Vagina (tissue), 2 donors: ENCODE results near the gene CFAP61. TPM values are rescaled to one million over a fixed set of nuclear protein-coding genes. Genes with fewer than 3 reads are reported as not detected.
"Not testable (repeated sequence)": the region's sequence is repeated elsewhere in the genome, so short reads cannot be mapped to it uniquely, and the experiment has no call there.

ENCODE experiments used
- DNase-seq, 2 donors: peaks; one replicate each; pipeline ENCODE4 v3.0.0-alpha.2; 2017; ENCODE audit errors: extremely low spot score in 2 of 2
- H3K27ac ChIP-seq: fragments of 200-600 bp; sonication (generic); one replicate; pipeline ENCODE4 v1.5.1; 2019
- H3K27me3 ChIP-seq: fragments of 200-600 bp; sonication (generic); one replicate; pipeline ENCODE4 v1.5.1; 2019
- H3K36me3 ChIP-seq, 2 donors: fragments of 200-600 bp; sonication (generic); one replicate each; pipeline ENCODE4 v1.5.1; 2017 to 2019
- H3K4me1 ChIP-seq: fragments of 200-600 bp; sonication (generic); one replicate; pipeline ENCODE4 v1.5.1; 2019
- H3K4me3 ChIP-seq, 2 donors: fragments of 200-600 bp; sonication (generic); 1 replicate in 1 of 2; 2 replicates in 1 of 2; pipeline ENCODE4 v1.5.1; 2016 to 2019
- H3K9me3 ChIP-seq: fragments of 200-600 bp; sonication (generic); one replicate; pipeline ENCODE4 v1.5.1; 2019
- POLR2A ChIP-seq, 2 donors: fragments of 450-650 bp; IDR thresholded peaks; one replicate each; pipeline ENCODE4 v1.6.1; 2017; ENCODE audit warnings: antibody characterized with exemption in 2 of 2, mild to moderate bottlenecking in 2 of 2, moderate library complexity in 2 of 2
- POLR2AphosphoS5 ChIP-seq, 2 donors: sonication (generic); formaldehyde crosslinking; IDR thresholded peaks; one replicate each; pipeline ENCODE4 v1.9.0; 2017; ENCODE audit warnings: antibody characterized with exemption in 2 of 2, mild to moderate bottlenecking in 2 of 2, low read depth in 1 of 2; ENCODE audit not compliant: insufficient read depth in 1 of 2
- intact Hi-C: fragments of 100-400 bp; cut with DNase I; formaldehyde crosslinking; loops from one replicate; pipeline ENCODE4 v1.15.1; 2023
- total RNA-seq: library from RNA; depleted of rRNA; stranded (reverse); fragments of >200 nt; gene quantifications from one replicate; pipeline ENCODE4 v1.2.3, GENCODE V29; 2016
- TF ChIP-seq, protein P1 (sequence below), 3 experiments: fragments of 450-650 bp in 2 of 3; fragments of 200-600 bp in 1 of 3; sonication (generic) in 1 of 3; IDR thresholded peaks; one replicate each; pipeline ENCODE4 v1.5.1; 2017 to 2019; ENCODE audit warnings: antibody characterized with exemption in 3 of 3, mild to moderate bottlenecking in 2 of 3, moderate library complexity in 2 of 3

Gene CFAP61
- total RNA-seq, 1 donor from 2014 or later = 1.5 TPM

GRCh38 chr20:20344476-20344875 lies 292.1 kb downstream of the CFAP61 start:
- H3K9me3 ChIP-seq = no peaks in the 10 kb centered on the region
- DNase-seq = peak in 1 of 2 donors; percentile 22
- peaks cover 16% of the 10 kb centered on the region for H3K4me1 ChIP-seq
- no peaks in the 10 kb centered on the region for H3K36me3 ChIP-seq
- H3K4me3 ChIP-seq = no peak overlapping the region
- H3K27ac ChIP-seq = no peak overlapping the region
- intact Hi-C loops = no loop called here
- H3K27me3 ChIP-seq = no peaks in the 10 kb centered on the region
- TF ChIP-seq, protein P1, sequence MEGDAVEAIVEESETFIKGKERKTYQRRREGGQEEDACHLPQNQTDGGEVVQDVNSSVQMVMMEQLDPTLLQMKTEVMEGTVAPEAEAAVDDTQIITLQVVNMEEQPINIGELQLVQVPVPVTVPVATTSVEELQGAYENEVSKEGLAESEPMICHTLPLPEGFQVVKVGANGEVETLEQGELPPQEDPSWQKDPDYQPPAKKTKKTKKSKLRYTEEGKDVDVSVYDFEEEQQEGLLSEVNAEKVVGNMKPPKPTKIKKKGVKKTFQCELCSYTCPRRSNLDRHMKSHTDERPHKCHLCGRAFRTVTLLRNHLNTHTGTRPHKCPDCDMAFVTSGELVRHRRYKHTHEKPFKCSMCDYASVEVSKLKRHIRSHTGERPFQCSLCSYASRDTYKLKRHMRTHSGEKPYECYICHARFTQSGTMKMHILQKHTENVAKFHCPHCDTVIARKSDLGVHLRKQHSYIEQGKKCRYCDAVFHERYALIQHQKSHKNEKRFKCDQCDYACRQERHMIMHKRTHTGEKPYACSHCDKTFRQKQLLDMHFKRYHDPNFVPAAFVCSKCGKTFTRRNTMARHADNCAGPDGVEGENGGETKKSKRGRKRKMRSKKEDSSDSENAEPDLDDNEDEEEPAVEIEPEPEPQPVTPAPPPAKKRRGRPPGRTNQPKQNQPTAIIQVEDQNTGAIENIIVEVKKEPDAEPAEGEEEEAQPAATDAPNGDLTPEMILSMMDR (IDR thresholded peaks at IDR 0.05) = no peak
- TF ChIP-seq POLR2A (IDR thresholded peaks at IDR 0.05) (no peak), POLR2AphosphoS5 (IDR thresholded peaks at IDR 0.05; ENCODE audit: insufficient read depth in 1 of 2, low read depth in 1 of 2) (no peak)

DNA sequence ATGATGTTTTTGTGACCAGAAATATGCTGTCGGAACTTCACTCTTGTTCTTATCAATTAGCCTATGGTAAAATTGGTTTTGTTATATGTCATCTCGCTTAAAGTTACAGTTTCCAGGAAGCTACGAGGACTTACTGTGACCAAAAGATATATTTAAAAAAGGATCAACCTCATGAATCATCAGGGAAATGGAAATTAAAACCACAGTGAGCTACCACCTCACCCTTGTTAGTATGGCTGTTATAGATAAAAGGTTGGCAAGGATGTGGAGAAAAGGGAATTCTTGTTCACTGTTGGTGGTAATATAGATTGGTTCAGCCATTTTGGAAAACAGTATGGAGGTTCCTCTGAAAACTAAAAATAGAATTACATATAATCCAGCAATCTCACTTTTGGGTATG lies 301.2 kb downstream of the CFAP61 start:
- DNase-seq = no peak
- no peak overlapping the region for H3K4me3 ChIP-seq
- H3K36me3 ChIP-seq = no peaks in the 10 kb centered on the region
- H3K27ac ChIP-seq = no peak overlapping the region
- no peaks in the 10 kb centered on the region for H3K27me3 ChIP-seq
- TF ChIP-seq POLR2A (IDR thresholded peaks at IDR 0.05) (no peak), POLR2AphosphoS5 (IDR thresholded peaks at IDR 0.05; ENCODE audit: insufficient read depth in 1 of 2, low read depth in 1 of 2) (no peak)
- TF ChIP-seq, protein P1 (IDR thresholded peaks at IDR 0.05) = no peak
- intact Hi-C loops = no loop called here
- H3K4me1 ChIP-seq = no peaks in the 10 kb centered on the region
- H3K9me3 ChIP-seq = no peaks in the 10 kb centered on the region

- H3K27ac ChIP-seq, H3K27me3 ChIP-seq, H3K4me1 ChIP-seq, H3K36me3 ChIP-seq, intact Hi-C loops, H3K4me3 ChIP-seq, H3K9me3 ChIP-seq, DNase-seq: not testable (repeated sequence)
Observed at GRCh38 chr20:20355503-20355902, 303.2 kb downstream of the CFAP61 start.

- intact Hi-C loops = no loop called here
- peaks cover 4% of the 10 kb centered on the region for H3K4me1 ChIP-seq
- no peaks in the 10 kb centered on the region for H3K9me3 ChIP-seq
- H3K27ac ChIP-seq = no peak overlapping the region
- no peaks in the 10 kb centered on the region for H3K36me3 ChIP-seq
- H3K4me3 ChIP-seq = no peak overlapping the region
- H3K27me3 ChIP-seq = peaks cover 11% of the 10 kb centered on the region
- TF ChIP-seq POLR2A (IDR thresholded peaks at IDR 0.05) (no peak), POLR2AphosphoS5 (IDR thresholded peaks at IDR 0.05; ENCODE audit: insufficient read depth in 1 of 2, low read depth in 1 of 2) (no peak)
- TF ChIP-seq, protein P1 (IDR thresholded peaks at IDR 0.05) = no peak
- no peak for DNase-seq
Observed at GRCh38 chr20:20358801-20359200, 306.5 kb downstream of the CFAP61 start.

DNA sequence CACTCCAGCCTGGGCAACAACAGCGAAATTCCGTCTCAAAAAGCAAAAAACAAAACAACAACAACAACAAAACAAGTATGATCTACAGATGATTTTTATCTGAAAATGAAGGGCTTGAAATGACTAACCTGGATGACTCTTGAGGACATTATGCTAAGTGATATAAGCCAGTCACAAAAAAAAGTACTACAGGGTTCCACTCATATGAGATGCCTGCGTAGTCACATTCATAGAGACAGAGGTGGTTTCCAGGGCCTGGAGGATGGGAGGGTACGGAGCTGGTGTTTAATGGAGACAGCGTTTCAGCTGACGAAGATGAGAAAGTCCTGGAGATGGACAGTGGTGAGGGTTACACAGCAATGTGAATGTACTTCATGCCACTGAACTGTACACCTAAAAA lies 307.3 kb downstream of the CFAP61 start:
- H3K4me3 ChIP-seq = no peak overlapping the region
- H3K36me3 ChIP-seq = no peaks in the 10 kb centered on the region
- intact Hi-C loops = no loop called here
- H3K9me3 ChIP-seq = no peaks in the 10 kb centered on the region
- no peak for TF ChIP-seq POLR2AphosphoS5 (IDR thresholded peaks at IDR 0.05; ENCODE audit: insufficient read depth in 1 of 2, low read depth in 1 of 2)
- TF ChIP-seq POLR2A (IDR thresholded peaks at IDR 0.05) = no peak
- TF ChIP-seq, protein P1 (IDR thresholded peaks at IDR 0.05) = no peak
- H3K27me3 ChIP-seq = peaks cover 19% of the 10 kb centered on the region
- no peak overlapping the region for H3K27ac ChIP-seq
- DNase-seq = no peak
- peaks cover 13% of the 10 kb centered on the region for H3K4me1 ChIP-seq

DNA sequence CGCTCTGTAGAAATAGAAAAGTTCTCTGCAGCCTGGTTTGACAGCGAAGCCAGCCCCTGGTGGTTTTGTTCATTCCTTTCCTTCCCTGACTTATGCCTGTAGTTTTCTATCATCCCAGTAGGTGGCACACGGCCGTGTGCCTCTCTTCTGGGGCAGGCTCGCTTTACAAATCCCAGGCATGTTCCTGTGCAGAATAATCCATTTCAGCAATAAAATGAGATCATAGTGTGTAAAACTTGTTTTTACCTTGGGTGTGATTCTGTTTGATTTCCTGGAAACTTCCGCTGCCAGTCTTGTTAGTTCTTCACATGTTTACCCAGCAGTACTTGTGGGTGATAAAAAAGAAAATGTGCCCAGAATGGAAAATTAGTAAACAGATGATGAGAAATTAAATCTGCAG lies 308.1 kb downstream of the CFAP61 start:
- H3K4me3 ChIP-seq = no peak overlapping the region
- intact Hi-C loops = no loop called here
- H3K36me3 ChIP-seq = no peaks in the 10 kb centered on the region
- TF ChIP-seq, protein P1 (IDR thresholded peaks at IDR 0.05) = peak; percentile 41 to 70 (median 44)
- no peak for TF ChIP-seq POLR2A (IDR thresholded peaks at IDR 0.05)
- TF ChIP-seq POLR2AphosphoS5 (IDR thresholded peaks at IDR 0.05; ENCODE audit: insufficient read depth in 1 of 2, low read depth in 1 of 2) = peak in 1 of 2 donors; percentile 29
- peaks cover 26% of the 10 kb centered on the region for H3K27me3 ChIP-seq
- no peak overlapping the region for H3K27ac ChIP-seq
- H3K4me1 ChIP-seq = peaks cover 17% of the 10 kb centered on the region
- H3K9me3 ChIP-seq = no peaks in the 10 kb centered on the region
- no peak for DNase-seq
